K562 (cell line): ENCODE data around the gene THAP11. TPM values are rescaled to one million over a fixed set of nuclear protein-coding genes. Genes with fewer than 3 reads are reported as not detected.
A peak's percentile ranks its signal among the peaks of the same experiment; 100 is the strongest.

Source experiments
- CHD1 ChIP-seq: fragments of 200-600 bp; sonication (generic); IDR thresholded peaks from one replicate; pipeline ENCODE4 v1.6.1; 2012; ENCODE audit warnings: mild to moderate bottlenecking, moderate library complexity, low read length, inconsistent platforms
- CHD4 ChIP-seq: fragments of 200-600 bp; sonication (generic); IDR thresholded peaks from 3 replicates; pipeline ENCODE4 v1.6.1; 2012; ENCODE audit warnings: low read depth, mild to moderate bottlenecking, mixed read lengths, low read length, inconsistent platforms; ENCODE audit not compliant: insufficient read depth, insufficient replicate concordance, poor library complexity, severe bottlenecking
- CTBP1 ChIP-seq: fragments of 450-650 bp; IDR thresholded peaks from 2 replicates; pipeline ENCODE4 v1.6.1; 2016; ENCODE audit warnings: borderline replicate concordance
- HDAC1 ChIP-seq, 2 experiments: fragments of 450-650 bp; IDR thresholded peaks; 2 replicates each; pipeline ENCODE4 v1.6.1; 2016 to 2017; ENCODE audit warnings: inconsistent platforms in 1 of 2, mild to moderate bottlenecking in 1 of 2, moderate library complexity in 1 of 2
- HSF4 ChIP-seq: fragments of 250-450 bp; sonication (Bioruptor Pico); IDR thresholded peaks from 2 replicates; pipeline ENCODE4 v2.1.2; 2022; ENCODE audit warnings: mild to moderate bottlenecking, moderate library complexity, borderline replicate concordance
- NCOA1 ChIP-seq: fragments of 450-650 bp; IDR thresholded peaks from 2 replicates; pipeline ENCODE4 v1.6.1; 2016; ENCODE audit warnings: low read depth
- NFE2L1 ChIP-seq: fragments of 450-650 bp; IDR thresholded peaks from 2 replicates; pipeline ENCODE4 v1.6.1; 2016; ENCODE audit warnings: missing genetic modification characterization, low read depth, mild to moderate bottlenecking, missing compliant biosample characterization, moderate library complexity, borderline replicate concordance
- NUFIP1 ChIP-seq: fragments of 450-650 bp; IDR thresholded peaks from 2 replicates; pipeline ENCODE4 v1.6.1; 2018; ENCODE audit not compliant: partially characterized antibody
- SRSF9 ChIP-seq: fragments of 200-400 bp; formaldehyde crosslinking; IDR thresholded peaks from 2 replicates; pipeline ENCODE4 v1.6.1; 2017; ENCODE audit warnings: low read depth, low read length, borderline replicate concordance
- TAF9B ChIP-seq: fragments of 450-650 bp; IDR thresholded peaks from 2 replicates; pipeline ENCODE4 v1.6.1; 2018; ENCODE audit warnings: mild to moderate bottlenecking; ENCODE audit not compliant: partially characterized antibody
- TCF7 ChIP-seq: sonication (generic); IDR thresholded peaks from 2 replicates; pipeline ENCODE4 v1.6.1; 2016; ENCODE audit warnings: antibody characterized with exemption, borderline replicate concordance
- TEAD4 ChIP-seq, 2 experiments: sonication (generic) in 1 of 2; formaldehyde crosslinking in 1 of 2; IDR thresholded peaks; 2 replicates each; pipeline versions ENCODE4 v1.6.1 to v1.8.0; 2012 to 2022; ENCODE audit warnings: borderline replicate concordance in 1 of 2, inconsistent platforms in 1 of 2, low read length in 1 of 2, mild to moderate bottlenecking in 1 of 2, missing genetic modification reagents in 1 of 2
- ZNF23 ChIP-seq: fragments of 250-450 bp; sonication (Bioruptor Pico); IDR thresholded peaks from 2 replicates; pipeline ENCODE4 v1.4.0; 2020; ENCODE audit warnings: mild to moderate bottlenecking
- polyA plus RNA-seq, 8 experiments: library from polyadenylated mRNA; depleted of rRNA in 4 of 8; stranded (reverse) in 5 of 8; unstranded in 3 of 8; fragments of >200 nt; fragmentation: Nextera tagmentation in 2 of 8; fragmentation: Illumina TruSeq in 1 of 8; extraction: Ambion mirVana in 2 of 8; extraction: Trizol in 1 of 8; gene quantifications; 2 replicates each; pipeline versions ENCODE4 v1.2.1 to v1.2.3, GENCODE V29; 2011 to 2014; ENCODE audit warnings: inconsistent platforms in 1 of 8, missing spikeins in 1 of 8
- total RNA-seq, 7 experiments: library from RNA; depleted of rRNA in 6 of 7; stranded (reverse); fragments of >200 nt in 6 of 7; fragmentation: Illumina TruSeq in 2 of 7; extraction: Trizol in 2 of 7; gene quantifications; 2 replicates each; pipeline versions ENCODE4 v1.2.1 to v1.2.3, GENCODE V29; 2011 to 2021; ENCODE audit warnings: low replicate concordance in 1 of 7
- TF ChIP-seq, protein P1 (sequence below): fragments of 250-450 bp; sonication (Bioruptor Pico); IDR thresholded peaks from 2 replicates; pipeline ENCODE4 v1.5.0; 2021; ENCODE audit warnings: mild to moderate bottlenecking, moderate library complexity
- TF ChIP-seq, protein P2 (sequence below): sonication (generic); formaldehyde crosslinking; IDR thresholded peaks from 2 replicates; pipeline ENCODE4 v1.8.0; 2022; ENCODE audit warnings: mild to moderate bottlenecking, missing genetic modification reagents
- TF ChIP-seq, protein P3 (sequence below): fragments of 450-650 bp; conservative IDR thresholded peaks from 2 replicates; pipeline ENCODE4 v1.6.1; 2016; ENCODE audit warnings: missing genetic modification characterization, low read depth, mild to moderate bottlenecking, control low read depth, missing compliant biosample characterization

The THAP11 gene
- total and polyA plus RNA-seq, 9 of the 15 experiments (the other 6 are each of a cell fraction or from before 2014, with no cell fraction given): 2.4 to 31.6 (median 21.4) TPM

DNA sequence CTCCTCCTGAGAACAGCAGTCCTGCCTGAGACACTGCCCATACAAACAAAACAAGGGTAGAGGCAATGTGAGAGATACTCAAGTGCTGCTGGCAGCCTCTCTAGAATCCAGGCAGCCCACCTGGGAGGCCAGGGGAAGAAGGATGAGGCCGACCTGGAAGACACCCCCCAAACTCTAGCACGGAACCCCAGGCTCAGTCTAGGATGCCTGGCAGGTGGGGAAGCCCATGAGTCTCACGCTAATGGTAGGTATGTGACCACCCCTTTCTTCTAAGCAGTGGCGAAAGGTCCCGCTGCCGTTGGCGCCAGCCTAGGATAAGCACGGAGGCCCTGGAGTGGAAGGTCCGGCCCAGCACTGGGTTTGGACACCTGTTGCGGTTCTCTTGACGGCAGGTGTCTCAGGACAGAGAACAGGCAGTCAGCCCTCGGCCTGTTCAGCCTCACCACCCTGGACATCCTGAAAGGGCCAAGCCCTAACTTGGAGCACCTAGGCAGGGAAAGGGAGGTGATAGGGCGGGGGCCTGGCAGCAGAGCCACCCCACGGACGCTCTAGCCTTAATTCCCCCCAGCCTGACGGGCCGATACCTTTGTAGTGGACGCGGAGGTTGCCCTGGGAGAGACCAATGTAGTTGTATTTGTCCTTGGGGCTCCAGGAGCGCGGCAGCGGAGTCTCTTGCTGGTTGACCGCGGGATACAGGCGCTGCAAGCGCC is 36.2 kb upstream of the THAP11 start (continued):
- TF ChIP-seq, protein P1, sequence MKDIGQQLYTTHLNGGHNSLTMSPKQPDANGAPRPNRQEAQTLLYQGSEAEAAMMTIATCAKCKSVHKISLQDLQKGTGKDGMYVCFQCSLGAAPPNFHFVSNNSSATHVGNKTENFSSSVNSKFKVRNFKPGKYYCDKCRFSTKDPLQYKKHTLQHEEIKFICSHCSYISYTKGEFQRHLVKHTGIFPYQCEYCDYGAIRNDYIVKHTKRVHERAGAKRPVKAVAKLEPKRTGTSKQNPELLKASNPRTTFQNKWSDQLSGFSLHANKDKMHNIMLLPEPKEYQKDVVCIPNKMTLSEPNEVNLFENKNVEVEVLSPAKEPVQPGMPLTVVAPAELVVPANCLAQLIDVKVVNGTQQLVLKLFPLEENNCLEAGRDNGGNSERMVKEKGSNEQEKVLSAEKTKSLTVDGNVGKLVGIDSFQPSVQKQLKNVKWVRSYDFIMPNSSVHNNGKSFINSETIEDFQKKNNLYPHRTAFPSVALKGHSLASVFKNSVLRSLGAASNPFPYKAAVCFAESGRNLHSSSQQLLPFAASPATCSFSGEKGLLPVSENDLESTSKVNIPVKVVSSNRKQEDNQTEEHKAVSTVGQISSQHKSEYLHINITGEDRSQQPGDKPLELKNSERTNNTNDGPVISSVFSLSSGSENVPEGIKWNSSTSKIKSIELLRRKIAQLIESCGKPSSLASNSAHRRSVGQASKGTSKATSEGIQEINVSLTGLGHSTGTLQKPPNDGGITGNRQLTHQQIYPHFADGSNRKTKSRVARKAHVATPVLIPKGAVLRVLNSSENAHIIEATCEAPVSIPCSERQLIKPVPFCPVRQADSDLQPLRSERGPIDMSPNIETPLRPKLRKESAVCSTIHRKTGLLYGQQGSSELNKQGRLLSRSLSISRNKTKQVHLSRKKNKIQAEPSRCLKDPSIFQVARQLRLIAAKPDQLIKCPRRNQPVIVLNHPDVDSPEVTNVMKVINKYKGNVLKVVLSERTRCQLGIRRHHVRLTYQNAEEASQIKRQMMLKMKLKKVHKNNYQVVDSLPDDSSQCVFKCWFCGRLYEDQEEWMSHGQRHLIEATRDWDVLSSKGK (CRISPR knock-in tag): no peak
- no peak for TF ChIP-seq TEAD4 (IDR thresholded peaks at IDR 0.05; ENCODE audit: low read length)
- peak; percentile 16; the same call in 1 of the 2 replicates for TF ChIP-seq TEAD4 (CRISPR knock-in tag; IDR thresholded peaks at IDR 0.05; ENCODE audit: borderline replicate concordance)
- TF ChIP-seq CTBP1: 0 out of 2 replicates have a peak, but pooled peaks have one; percentile 27
- TF ChIP-seq NCOA1: no peak
- TF ChIP-seq NUFIP1: no peak
- no peak for TF ChIP-seq CHD4
- no peak for TF ChIP-seq HSF4
- TF ChIP-seq NFE2L1 (tag): no peak
- TF ChIP-seq, protein P2, sequence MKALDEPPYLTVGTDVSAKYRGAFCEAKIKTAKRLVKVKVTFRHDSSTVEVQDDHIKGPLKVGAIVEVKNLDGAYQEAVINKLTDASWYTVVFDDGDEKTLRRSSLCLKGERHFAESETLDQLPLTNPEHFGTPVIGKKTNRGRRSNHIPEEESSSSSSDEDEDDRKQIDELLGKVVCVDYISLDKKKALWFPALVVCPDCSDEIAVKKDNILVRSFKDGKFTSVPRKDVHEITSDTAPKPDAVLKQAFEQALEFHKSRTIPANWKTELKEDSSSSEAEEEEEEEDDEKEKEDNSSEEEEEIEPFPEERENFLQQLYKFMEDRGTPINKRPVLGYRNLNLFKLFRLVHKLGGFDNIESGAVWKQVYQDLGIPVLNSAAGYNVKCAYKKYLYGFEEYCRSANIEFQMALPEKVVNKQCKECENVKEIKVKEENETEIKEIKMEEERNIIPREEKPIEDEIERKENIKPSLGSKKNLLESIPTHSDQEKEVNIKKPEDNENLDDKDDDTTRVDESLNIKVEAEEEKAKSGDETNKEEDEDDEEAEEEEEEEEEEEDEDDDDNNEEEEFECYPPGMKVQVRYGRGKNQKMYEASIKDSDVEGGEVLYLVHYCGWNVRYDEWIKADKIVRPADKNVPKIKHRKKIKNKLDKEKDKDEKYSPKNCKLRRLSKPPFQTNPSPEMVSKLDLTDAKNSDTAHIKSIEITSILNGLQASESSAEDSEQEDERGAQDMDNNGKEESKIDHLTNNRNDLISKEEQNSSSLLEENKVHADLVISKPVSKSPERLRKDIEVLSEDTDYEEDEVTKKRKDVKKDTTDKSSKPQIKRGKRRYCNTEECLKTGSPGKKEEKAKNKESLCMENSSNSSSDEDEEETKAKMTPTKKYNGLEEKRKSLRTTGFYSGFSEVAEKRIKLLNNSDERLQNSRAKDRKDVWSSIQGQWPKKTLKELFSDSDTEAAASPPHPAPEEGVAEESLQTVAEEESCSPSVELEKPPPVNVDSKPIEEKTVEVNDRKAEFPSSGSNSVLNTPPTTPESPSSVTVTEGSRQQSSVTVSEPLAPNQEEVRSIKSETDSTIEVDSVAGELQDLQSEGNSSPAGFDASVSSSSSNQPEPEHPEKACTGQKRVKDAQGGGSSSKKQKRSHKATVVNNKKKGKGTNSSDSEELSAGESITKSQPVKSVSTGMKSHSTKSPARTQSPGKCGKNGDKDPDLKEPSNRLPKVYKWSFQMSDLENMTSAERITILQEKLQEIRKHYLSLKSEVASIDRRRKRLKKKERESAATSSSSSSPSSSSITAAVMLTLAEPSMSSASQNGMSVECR (CRISPR knock-in tag): peak; percentile 0; the same call in 1 of the 2 replicates
- TF ChIP-seq HDAC1 (IDR thresholded peaks at IDR 0.05): peak in 1 of 2 experiments; percentile 46; a peak in 2 of 4 replicates
- no peak for TF ChIP-seq SRSF9
- TF ChIP-seq TAF9B: no peak
- TF ChIP-seq, protein P3, sequence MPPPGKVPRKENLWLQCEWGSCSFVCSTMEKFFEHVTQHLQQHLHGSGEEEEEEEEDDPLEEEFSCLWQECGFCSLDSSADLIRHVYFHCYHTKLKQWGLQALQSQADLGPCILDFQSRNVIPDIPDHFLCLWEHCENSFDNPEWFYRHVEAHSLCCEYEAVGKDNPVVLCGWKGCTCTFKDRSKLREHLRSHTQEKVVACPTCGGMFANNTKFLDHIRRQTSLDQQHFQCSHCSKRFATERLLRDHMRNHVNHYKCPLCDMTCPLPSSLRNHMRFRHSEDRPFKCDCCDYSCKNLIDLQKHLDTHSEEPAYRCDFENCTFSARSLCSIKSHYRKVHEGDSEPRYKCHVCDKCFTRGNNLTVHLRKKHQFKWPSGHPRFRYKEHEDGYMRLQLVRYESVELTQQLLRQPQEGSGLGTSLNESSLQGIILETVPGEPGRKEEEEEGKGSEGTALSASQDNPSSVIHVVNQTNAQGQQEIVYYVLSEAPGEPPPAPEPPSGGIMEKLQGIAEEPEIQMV (tag): no peak
- TF ChIP-seq ZNF23 (CRISPR knock-in tag): no peak
- TF ChIP-seq CHD1: peak; percentile 85
- 0 out of 2 replicates have a peak, but pooled peaks have one; percentile 40 for TF ChIP-seq TCF7
